RWPE2 (cell line): ENCODE results near the gene PLCH1.

Experiments used
- ATAC-seq: fragments of 200-7000 bp; cut with Tn5 transposase; 3 replicates; pipeline ENCODE4 v1.9.1; 2021; ENCODE audit warnings: low read depth
- DNase-seq: peaks from one replicate; pipeline ENCODE4 v3.0.0-alpha.2; 2020; ENCODE audit warnings: low spot score
- H3K27ac ChIP-seq: fragments of 450-650 bp; 2 replicates; pipeline ENCODE4 v1.5.1; 2017; ENCODE audit warnings: mild to moderate bottlenecking; ENCODE audit not compliant: poor library complexity, severe bottlenecking
- H3K27me3 ChIP-seq: fragments of 250-450 bp; sonication (Bioruptor Pico); 2 replicates; pipeline ENCODE4 v1.5.1; 2021; ENCODE audit warnings: mild to moderate bottlenecking, moderate library complexity; ENCODE audit not compliant: insufficient read depth, poor library complexity, severe bottlenecking
- H3K36me3 ChIP-seq: fragments of 250-450 bp; sonication (Bioruptor Pico); 2 replicates; pipeline ENCODE4 v1.5.1; 2020; ENCODE audit warnings: low read depth, mild to moderate bottlenecking, moderate library complexity
- H3K4me1 ChIP-seq: fragments of 250-450 bp; sonication (Bioruptor Pico); 2 replicates; pipeline ENCODE4 v1.5.1; 2021; ENCODE audit warnings: mild to moderate bottlenecking, moderate library complexity; ENCODE audit not compliant: insufficient read depth, poor library complexity, severe bottlenecking
- H3K4me3 ChIP-seq: fragments of 250-450 bp; sonication (Bioruptor Pico); 2 replicates; pipeline ENCODE4 v1.5.1; 2021; ENCODE audit warnings: mild to moderate bottlenecking, moderate library complexity; ENCODE audit not compliant: severe bottlenecking
- H3K9me3 ChIP-seq: fragments of 250-450 bp; sonication (Bioruptor Pico); 2 replicates; pipeline ENCODE4 v1.5.1; 2021; ENCODE audit warnings: mild to moderate bottlenecking, moderate library complexity; ENCODE audit not compliant: severe bottlenecking
- TF ChIP-seq, protein P1 (sequence below): fragments of 450-650 bp; IDR thresholded peaks from one replicate; pipeline ENCODE4 v1.5.1; 2017; ENCODE audit warnings: mild to moderate bottlenecking, moderate library complexity; ENCODE audit not compliant: poor library complexity, severe bottlenecking

PLCH1 gene

DNA sequence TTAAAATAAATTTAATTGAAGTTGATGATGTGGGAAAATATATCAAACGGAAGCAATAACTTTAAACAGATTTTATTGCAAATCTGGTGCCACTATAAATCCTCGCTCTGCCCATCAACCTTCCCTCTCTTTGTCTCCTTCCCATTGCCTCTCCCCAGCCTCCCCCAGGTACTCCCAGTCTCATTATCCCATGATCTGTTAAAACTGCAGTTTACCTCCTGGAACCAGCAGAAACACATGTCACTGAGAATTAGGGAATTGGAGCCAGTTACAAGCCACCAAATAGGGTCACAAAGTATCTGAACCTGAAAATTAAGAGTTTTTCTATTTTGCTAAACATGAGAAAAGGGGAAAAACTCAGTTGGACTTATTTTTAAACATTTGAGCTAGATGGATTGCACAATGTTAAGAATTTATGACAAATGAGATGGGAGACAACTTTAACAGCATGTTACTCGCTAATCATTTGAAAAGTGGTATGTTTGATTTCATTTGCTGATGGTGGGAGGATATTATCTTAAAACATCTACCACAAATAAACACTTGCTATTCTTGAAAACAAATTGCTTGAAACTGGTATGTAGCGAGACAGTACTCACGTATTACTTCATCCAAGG, 2.4 kb downstream of the PLCH1 start:
- TF ChIP-seq, protein P1, sequence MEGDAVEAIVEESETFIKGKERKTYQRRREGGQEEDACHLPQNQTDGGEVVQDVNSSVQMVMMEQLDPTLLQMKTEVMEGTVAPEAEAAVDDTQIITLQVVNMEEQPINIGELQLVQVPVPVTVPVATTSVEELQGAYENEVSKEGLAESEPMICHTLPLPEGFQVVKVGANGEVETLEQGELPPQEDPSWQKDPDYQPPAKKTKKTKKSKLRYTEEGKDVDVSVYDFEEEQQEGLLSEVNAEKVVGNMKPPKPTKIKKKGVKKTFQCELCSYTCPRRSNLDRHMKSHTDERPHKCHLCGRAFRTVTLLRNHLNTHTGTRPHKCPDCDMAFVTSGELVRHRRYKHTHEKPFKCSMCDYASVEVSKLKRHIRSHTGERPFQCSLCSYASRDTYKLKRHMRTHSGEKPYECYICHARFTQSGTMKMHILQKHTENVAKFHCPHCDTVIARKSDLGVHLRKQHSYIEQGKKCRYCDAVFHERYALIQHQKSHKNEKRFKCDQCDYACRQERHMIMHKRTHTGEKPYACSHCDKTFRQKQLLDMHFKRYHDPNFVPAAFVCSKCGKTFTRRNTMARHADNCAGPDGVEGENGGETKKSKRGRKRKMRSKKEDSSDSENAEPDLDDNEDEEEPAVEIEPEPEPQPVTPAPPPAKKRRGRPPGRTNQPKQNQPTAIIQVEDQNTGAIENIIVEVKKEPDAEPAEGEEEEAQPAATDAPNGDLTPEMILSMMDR = no peak
- no peak overlapping the region for H3K27ac ChIP-seq
- no peaks in the 10 kb centered on the region for H3K9me3 ChIP-seq
- no peak overlapping the region for H3K4me3 ChIP-seq
- no peak for DNase-seq
- peaks cover 52% of the 10 kb centered on the region for H3K27me3 ChIP-seq
- ATAC-seq = no peak
- H3K36me3 ChIP-seq = no peaks in the 10 kb centered on the region
- no peaks in the 10 kb centered on the region for H3K4me1 ChIP-seq

DNA sequence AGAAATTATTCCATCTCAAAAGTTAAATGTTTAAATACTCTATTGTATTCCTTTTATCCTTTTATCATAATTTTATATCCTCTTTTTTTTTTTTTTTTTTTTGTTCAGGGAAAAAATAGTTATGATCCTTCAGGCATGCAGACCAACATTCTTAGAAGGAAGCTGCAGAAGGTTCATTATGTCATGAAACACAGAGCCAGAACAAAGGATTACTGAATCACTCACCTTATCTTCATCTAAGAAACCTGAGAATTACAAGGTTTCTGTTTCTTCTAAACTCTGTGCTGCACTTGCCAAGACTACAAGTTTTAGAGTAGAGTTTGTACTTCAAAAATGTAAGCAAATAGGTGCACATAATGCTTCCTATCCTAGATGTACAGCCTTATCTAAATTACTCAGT, 3.3 kb downstream of the PLCH1 start:
- no peak overlapping the region for H3K4me3 ChIP-seq
- DNase-seq = no peak
- H3K9me3 ChIP-seq = no peaks in the 10 kb centered on the region
- no peaks in the 10 kb centered on the region for H3K4me1 ChIP-seq
- no peak overlapping the region for H3K27ac ChIP-seq
- TF ChIP-seq, protein P1 = no peak
- H3K36me3 ChIP-seq = no peaks in the 10 kb centered on the region
- H3K27me3 ChIP-seq = peaks cover 46% of the 10 kb centered on the region
- ATAC-seq = no peak

DNA sequence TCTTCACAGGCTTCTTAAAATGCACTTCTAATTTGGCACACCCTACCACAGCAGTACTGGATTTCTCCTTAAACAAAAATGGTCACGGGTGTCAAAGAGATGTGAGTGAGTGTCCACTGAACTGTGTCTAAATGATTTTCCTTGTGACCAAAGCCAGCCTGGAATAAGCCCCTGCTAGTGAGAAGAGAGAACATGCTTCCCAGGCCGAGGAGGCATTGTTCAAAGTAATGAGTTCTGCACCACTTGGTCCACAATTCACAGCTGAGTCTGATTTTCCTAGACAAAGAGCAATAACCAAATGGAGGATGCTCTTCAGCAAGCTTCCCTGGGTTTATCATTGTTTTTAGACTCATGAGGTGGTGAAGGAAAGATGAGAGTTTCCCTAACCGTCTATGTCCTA, 3.8 kb downstream of the PLCH1 start:
- ATAC-seq (no peak), DNase-seq (no peak)
- Histone ChIP-seq H3K36me3 (no peaks in the 10 kb centered on the region), H3K4me1 (no peaks in the 10 kb centered on the region), H3K27me3 (peaks cover 41% of the 10 kb centered on the region), H3K27ac (no peak overlapping the region), H3K9me3 (no peaks in the 10 kb centered on the region), H3K4me3 (no peak overlapping the region)
- TF ChIP-seq, protein P1 = no peak

DNA sequence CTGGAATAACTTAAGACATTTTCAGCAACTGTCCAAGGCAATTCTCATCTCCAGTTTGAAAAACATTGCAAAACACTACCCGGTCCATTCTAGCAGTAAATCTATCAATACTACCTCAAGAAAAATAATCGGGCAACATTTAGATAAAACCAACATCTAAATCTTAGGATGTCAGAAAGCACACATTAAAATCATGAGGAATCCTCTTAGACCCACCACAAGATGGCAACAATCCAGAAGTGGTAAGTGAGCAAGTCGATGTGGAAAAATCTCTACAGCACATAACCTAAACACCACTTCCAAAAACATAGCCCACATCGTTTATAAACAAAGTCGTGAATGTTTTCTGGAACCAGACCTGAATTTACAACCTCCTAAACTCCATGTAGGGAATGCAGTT, 5.7 kb downstream of the PLCH1 start:
- no peak for DNase-seq

DNA sequence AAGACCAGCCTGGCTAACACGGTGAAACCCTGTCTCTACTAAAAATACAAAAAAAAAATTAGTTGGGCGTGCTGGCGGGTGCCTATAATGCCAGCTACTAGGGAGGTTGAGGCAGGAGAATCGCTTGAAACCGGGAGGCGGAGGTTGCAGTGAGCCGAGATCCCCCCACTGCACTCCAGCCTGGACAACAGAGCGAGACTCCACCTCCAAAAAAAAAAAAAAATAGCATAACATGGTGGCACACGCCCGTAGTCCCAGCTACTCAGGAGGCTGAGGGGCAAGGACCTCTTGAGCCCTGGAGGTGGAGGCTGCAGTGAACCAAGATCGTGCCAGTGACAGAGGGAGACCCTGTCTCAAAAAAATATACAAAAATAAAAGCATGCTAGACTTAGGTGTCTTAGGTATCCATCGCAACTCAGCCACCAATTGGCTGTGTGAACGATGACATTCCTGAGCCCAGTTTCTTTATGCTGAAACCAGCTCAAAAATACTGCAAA, 6.2 kb downstream of the PLCH1 start:
- DNase-seq (no peak), ATAC-seq (no peak)
- Histone ChIP-seq H3K9me3 (no peaks in the 10 kb centered on the region), H3K27me3 (peaks cover 17% of the 10 kb centered on the region), H3K27ac (no peak overlapping the region), H3K36me3 (no peaks in the 10 kb centered on the region), H3K4me3 (no peak overlapping the region), H3K4me1 (no peaks in the 10 kb centered on the region)
- TF ChIP-seq, protein P1 = no peak

More for the DNA sequence above, 5.7 kb downstream of the PLCH1 start:
- Histone ChIP-seq H3K4me1 (no peaks in the 10 kb centered on the region), H3K27ac (no peak overlapping the region), H3K27me3 (peaks cover 22% of the 10 kb centered on the region), H3K36me3 (no peaks in the 10 kb centered on the region), H3K9me3 (no peaks in the 10 kb centered on the region), H3K4me3 (no peak overlapping the region)
- peak; percentile 33; the same call in 1 of the 3 replicates for ATAC-seq
- TF ChIP-seq, protein P1 = peak; percentile 11
